WI38 (cell line): ENCODE results near the gene PCARE.

ENCODE experiments used
- H3K4me3 ChIP-seq: 2 replicates; pipeline ENCODE4 v1.5.1; 2011; ENCODE audit warnings: low read depth, mild to moderate bottlenecking, control low read depth, low read length
- CTCF ChIP-seq: IDR thresholded peaks from 2 replicates; pipeline ENCODE4 v1.5.1; 2012; ENCODE audit warnings: low read depth, mild to moderate bottlenecking, control low read depth, low read length

The PCARE gene

GRCh38 chr2:29073933-29074332 lies 390 bp downstream of the PCARE start:
- no peak overlapping the region for H3K4me3 ChIP-seq
- TF ChIP-seq CTCF: no peak

- no peak overlapping the region for H3K4me3 ChIP-seq
- TF ChIP-seq CTCF: no peak
Observed at GRCh38 chr2:29072971-29073725, 1.2 kb downstream of the PCARE start.

GRCh38 chr2:29072251-29072650 lies 2.1 kb downstream of the PCARE start:
- H3K4me3 ChIP-seq: no peak overlapping the region
- no peak for TF ChIP-seq CTCF

- TF ChIP-seq CTCF: no peak
- H3K4me3 ChIP-seq: no peak overlapping the region
Observed at GRCh38 chr2:29071032-29071975, 3.0 kb downstream of the PCARE start.

GRCh38 chr2:29070526-29070925 lies 3.8 kb downstream of the PCARE start:
- no peak for TF ChIP-seq CTCF

GRCh38 chr2:29068513-29068912 lies 5.8 kb downstream of the PCARE start:
- H3K4me3 ChIP-seq: no peak overlapping the region
- no peak for TF ChIP-seq CTCF

More at GRCh38 chr2:29070526-29070925, 3.8 kb downstream of the PCARE start:
- H3K4me3 ChIP-seq: no peak overlapping the region
